Left ventricle myocardium inferior (tissue), 1 donor: Measurements from ENCODE around the gene NOM1. TPM values are rescaled to one million over a fixed set of nuclear protein-coding genes. Genes with fewer than 3 reads are reported as not detected.

ENCODE experiments used
- DNase-seq: peaks from one replicate; pipeline ENCODE4 v3.0.0-alpha.2; 2020
- H3K27ac ChIP-seq: fragments of 200-600 bp; replicated peaks from 2 replicates; pipeline ENCODE4 v1.8.0; 2021
- H3K27me3 ChIP-seq: fragments of 200-600 bp; 2 replicates; pipeline ENCODE4 v1.8.0; 2021; ENCODE audit warnings: low read depth
- H3K36me3 ChIP-seq: fragments of 200-600 bp; 2 replicates; pipeline ENCODE4 v1.8.0; 2021
- H3K4me1 ChIP-seq: fragments of 200-600 bp; 2 replicates; pipeline ENCODE4 v1.8.0; 2021
- H3K4me3 ChIP-seq: fragments of 200-600 bp; 2 replicates; pipeline ENCODE4 v1.8.0; 2021; ENCODE audit warnings: mild to moderate bottlenecking, moderate library complexity
- H3K9me3 ChIP-seq: fragments of 200-600 bp; replicated peaks from 2 replicates; pipeline ENCODE4 v1.8.0; 2021
- intact Hi-C: fragments of 100-400 bp; cut with micrococcal nuclease; formaldehyde crosslinking; loops from one replicate; pipeline ENCODE4 v1.11.0; 2022
- total RNA-seq: library from RNA; stranded (reverse); fragmentation: NEBNext Ultra II Directional; extraction: Animal tissue kit (Norgen Biotek cat#: 25700); gene quantifications from one replicate; pipeline ENCODE4 v1.2.1, GENCODE V29; 2021
- TF ChIP-seq, protein P1 (sequence below): fragments of 200-600 bp; IDR thresholded peaks from 2 replicates; pipeline ENCODE4 v1.8.0; 2021; ENCODE audit warnings: antibody characterized with exemption, mild to moderate bottlenecking, borderline replicate concordance
- donor health status: DM: no; HTN: yes; CAD: no; lungs with severe emphysema.

NOM1 gene
- total RNA-seq, 1 donor from 2014 or later = 10.5 TPM

DNA sequence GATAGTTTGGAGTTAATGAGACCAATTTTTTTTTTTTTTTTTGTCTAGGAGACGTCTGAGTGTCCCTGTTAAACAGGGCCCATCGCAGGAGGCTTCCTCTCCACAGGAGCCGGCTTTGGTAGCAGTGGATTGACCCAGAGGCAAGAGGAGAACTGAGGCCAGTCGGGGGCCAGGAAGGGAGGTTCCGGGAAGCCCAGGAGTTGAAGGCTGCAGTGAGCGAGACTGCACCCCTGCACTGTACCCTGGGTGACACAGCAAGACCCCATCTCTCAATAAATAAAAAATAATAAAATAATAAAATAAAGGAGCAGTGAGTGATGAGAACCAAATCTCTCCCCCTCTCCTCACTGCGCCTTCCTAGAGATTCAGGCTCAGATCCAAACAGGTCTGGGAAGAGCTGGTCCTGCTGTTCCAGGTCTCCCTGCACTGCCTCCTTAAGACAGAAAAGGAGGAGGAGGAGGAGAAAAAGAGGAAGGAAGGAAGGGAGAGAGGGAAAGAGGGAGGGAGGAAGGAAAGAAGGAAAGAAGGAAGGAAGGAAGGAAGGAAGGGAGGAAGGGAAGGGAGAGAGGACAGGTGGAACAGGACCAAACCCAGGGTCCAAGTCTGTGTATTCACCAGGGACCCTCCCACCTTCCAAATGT lies 57.4 kb downstream of the NOM1 start:
- H3K4me1 ChIP-seq = peaks cover 63% of the 10 kb centered on the region
- H3K27ac ChIP-seq = no peak overlapping the region
- TF ChIP-seq, protein P1, sequence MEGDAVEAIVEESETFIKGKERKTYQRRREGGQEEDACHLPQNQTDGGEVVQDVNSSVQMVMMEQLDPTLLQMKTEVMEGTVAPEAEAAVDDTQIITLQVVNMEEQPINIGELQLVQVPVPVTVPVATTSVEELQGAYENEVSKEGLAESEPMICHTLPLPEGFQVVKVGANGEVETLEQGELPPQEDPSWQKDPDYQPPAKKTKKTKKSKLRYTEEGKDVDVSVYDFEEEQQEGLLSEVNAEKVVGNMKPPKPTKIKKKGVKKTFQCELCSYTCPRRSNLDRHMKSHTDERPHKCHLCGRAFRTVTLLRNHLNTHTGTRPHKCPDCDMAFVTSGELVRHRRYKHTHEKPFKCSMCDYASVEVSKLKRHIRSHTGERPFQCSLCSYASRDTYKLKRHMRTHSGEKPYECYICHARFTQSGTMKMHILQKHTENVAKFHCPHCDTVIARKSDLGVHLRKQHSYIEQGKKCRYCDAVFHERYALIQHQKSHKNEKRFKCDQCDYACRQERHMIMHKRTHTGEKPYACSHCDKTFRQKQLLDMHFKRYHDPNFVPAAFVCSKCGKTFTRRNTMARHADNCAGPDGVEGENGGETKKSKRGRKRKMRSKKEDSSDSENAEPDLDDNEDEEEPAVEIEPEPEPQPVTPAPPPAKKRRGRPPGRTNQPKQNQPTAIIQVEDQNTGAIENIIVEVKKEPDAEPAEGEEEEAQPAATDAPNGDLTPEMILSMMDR = no peak
- H3K36me3 ChIP-seq = no peaks in the 10 kb centered on the region
- DNase-seq = no peak
- intact Hi-C loops = no loop called here
- H3K4me3 ChIP-seq = no peak overlapping the region
- H3K27me3 ChIP-seq = peaks cover 98% of the 10 kb centered on the region
- H3K9me3 ChIP-seq = no peaks in the 10 kb centered on the region

DNA sequence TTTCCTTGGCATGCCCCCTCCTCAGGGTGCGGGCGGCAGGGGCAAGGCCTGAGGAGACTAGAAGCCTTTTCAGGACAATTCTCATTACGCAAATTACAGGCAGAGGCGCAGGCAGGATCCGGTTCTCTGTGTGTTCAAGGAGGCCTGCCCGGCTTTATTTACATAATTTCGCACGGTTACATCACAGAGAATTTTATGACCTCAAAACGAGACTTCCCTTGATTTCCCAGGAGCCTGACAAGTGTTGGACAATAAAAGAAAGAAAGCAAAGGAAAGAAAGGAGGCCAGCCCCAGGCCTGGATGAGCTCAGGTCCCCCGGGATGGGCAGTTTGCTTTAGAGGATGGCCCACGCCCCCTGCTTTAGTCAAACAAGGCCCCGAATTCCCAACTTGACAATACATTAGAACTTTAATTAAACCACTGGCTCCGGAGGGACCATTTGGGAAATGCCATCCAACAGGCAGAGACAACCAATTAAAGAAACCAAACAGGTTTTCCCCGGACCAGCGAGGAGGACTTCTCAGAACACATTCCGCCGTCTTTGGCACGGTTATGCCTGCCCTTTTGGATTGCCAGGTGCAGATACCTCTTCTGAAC lies 58.1 kb downstream of the NOM1 start:
- H3K9me3 ChIP-seq = no peaks in the 10 kb centered on the region
- no peak for DNase-seq
- intact Hi-C loops = no loop called here
- H3K4me3 ChIP-seq = no peak overlapping the region
- H3K27me3 ChIP-seq = peaks cover 98% of the 10 kb centered on the region
- no peak overlapping the region for H3K27ac ChIP-seq
- TF ChIP-seq, protein P1 = no peak
- peaks cover 58% of the 10 kb centered on the region for H3K4me1 ChIP-seq
- no peaks in the 10 kb centered on the region for H3K36me3 ChIP-seq

DNA sequence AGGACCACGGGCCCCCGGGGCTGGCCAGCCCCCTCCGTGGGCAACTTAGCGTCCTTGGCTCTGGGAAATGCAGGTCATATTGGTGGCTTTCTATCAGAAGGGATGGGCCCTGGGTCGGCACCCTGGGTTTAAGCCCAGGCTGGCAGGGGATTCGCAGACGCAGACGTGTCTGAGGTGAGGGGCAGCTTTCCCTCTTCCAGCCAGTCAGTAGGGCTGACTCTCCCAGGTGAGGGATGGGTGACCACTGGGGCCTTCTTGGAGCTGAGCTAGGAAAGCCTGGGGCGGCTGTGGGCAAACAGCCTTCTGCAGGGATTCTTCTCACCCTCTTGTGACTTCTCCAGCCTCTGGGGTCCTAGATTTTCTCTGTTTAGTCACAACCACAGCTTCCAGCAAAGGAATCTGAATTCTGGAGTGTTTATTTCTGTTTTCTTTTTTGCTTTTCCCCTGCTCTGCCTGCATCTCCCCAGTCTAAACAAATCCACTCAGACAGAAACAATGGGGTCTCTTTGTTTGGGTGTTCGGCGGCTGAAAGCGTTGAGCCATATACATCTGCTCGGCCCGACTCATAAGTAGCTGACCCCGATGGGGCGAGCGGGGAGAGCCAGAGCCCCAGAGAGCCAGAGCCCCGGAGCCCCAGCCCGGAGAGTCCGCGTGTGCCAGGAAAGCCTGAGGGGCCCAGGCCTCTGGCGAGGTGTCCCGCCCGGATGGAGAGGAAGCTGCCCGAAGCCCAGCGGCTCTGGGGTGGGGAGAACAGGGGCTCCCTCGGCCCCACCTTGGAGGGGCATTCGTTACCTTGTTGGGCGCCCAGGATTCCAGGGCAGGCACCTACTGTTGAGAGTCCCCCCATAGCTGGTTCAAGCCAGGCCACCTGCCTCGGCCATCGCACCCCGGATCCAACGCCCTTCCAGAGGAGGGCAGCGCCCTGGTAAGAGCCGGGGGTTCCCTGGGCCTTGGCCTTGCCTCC lies 59.0 kb downstream of the NOM1 start:
- intact Hi-C loops = no loop called here
- H3K36me3 ChIP-seq = no peaks in the 10 kb centered on the region
- H3K9me3 ChIP-seq = no peaks in the 10 kb centered on the region
- H3K27me3 ChIP-seq = peaks cover 98% of the 10 kb centered on the region
- H3K4me3 ChIP-seq = no peak overlapping the region
- H3K27ac ChIP-seq = no peak overlapping the region
- TF ChIP-seq, protein P1 = no peak
- peaks cover 48% of the 10 kb centered on the region for H3K4me1 ChIP-seq
- DNase-seq = no peak

DNA sequence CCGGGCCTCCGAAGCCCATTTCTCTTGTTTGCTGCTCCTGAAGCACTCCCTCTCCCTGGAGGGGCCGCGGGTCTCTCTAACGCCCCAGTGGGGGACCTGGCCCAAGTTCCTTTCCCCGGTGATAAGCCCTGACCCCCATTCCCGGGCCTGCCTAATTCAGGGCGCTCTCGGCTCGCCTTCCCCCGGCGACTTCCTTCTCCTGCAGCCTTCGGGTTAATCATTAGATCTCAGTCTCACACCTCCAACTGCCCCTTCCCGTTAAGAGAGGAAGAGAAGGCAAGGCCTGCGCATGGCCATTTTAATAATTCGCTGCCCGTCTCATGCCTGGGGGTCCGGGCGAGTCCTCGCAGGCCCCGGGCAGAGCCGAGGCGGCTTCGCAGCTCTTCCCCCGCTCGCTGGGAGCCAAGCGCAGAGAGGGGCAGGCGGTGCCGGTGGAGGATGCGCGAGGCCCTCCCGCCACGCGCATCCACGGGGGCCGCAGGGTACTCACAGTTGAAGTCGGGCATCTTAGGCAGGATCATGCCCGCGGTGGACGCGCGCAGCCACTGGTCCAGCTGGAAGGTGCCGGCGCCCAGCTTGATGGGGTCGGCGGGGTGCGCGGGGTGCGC lies 59.8 kb downstream of the NOM1 start:
- Histone ChIP-seq H3K9me3 (no peaks in the 10 kb centered on the region), H3K27me3 (peaks cover 98% of the 10 kb centered on the region), H3K36me3 (no peaks in the 10 kb centered on the region), H3K27ac (no peak overlapping the region), H3K4me1 (peaks cover 41% of the 10 kb centered on the region), H3K4me3 (peak overlapping the region; percentile 46)
- DNase-seq = no peak
- TF ChIP-seq, protein P1 = no peak
- intact Hi-C loops = no loop called here
